ENCODE results near the gene CNN3. TPM values are rescaled to one million over a fixed set of nuclear protein-coding genes. Genes with fewer than 3 reads are reported as not detected.
"Not testable (repeated sequence)": the region's sequence is repeated elsewhere in the genome, so short reads cannot be mapped to it uniquely, and the experiment has no call there.

The CNN3 gene
- total and polyA plus RNA-seq, 2 donors: 74.1 to 131 TPM

GRCh38 chr1:94941480-94941879 lies 14.6 kb upstream of the CNN3 start:
- not testable (repeated sequence) for H3K36me3 ChIP-seq (ENCODE audit: control insufficient read depth in 2 of 2, insufficient read depth in 2 of 2, low read length in 1 of 2); DNase-seq (ENCODE audit: low read depth in 6 of 9, low spot score in 9 of 9); H3K27me3 ChIP-seq (ENCODE audit: control insufficient read depth in 2 of 2, insufficient read depth in 1 of 2, low read length in 1 of 2); H3K9me3 ChIP-seq (ENCODE audit: control insufficient read depth in 2 of 2, insufficient read depth in 1 of 2, low read length in 1 of 2); H3K27ac ChIP-seq (ENCODE audit: low read depth in 1 of 2, low read length in 1 of 2); H3K4me1 ChIP-seq (ENCODE audit: control insufficient read depth in 2 of 2, insufficient read depth in 2 of 2, low read length in 2 of 2); H3K4me3 ChIP-seq (ENCODE audit: low read length in 2 of 2)
- WGBS: 91% methylated on average over 1 of the region's 1 CpG

- WGBS: 96% methylated on average over 3 of the region's 3 CpGs
- DNase-seq (ENCODE audit: low read depth in 6 of 9, low spot score in 9 of 9): no peak
- Histone ChIP-seq H3K9me3 (ENCODE audit: control insufficient read depth in 2 of 2, insufficient read depth in 1 of 2, low read length in 1 of 2) (no peaks in the 10 kb centered on the region), H3K27me3 (ENCODE audit: control insufficient read depth in 2 of 2, insufficient read depth in 1 of 2, low read length in 1 of 2) (no peaks in the 10 kb centered on the region), H3K27ac (ENCODE audit: low read depth in 1 of 2, low read length in 1 of 2) (no peak overlapping the region), H3K36me3 (ENCODE audit: control insufficient read depth in 2 of 2, insufficient read depth in 2 of 2, low read length in 1 of 2) (no peaks in the 10 kb centered on the region), H3K4me3 (ENCODE audit: low read length in 2 of 2) (no peak overlapping the region), H3K4me1 (ENCODE audit: control insufficient read depth in 2 of 2, insufficient read depth in 2 of 2, low read length in 2 of 2) (peaks cover 0 to 5% of the 10 kb centered on the region in 2 donors)
Measured at GRCh38 chr1:94940738-94941137, 13.8 kb upstream of the CNN3 start.

- WGBS: 98% methylated on average over 1 of the region's 1 CpG
- no peaks in the 10 kb centered on the region for H3K27me3 ChIP-seq (ENCODE audit: control insufficient read depth in 2 of 2, insufficient read depth in 1 of 2, low read length in 1 of 2)
- H3K4me1 ChIP-seq (ENCODE audit: control insufficient read depth in 2 of 2, insufficient read depth in 2 of 2, low read length in 2 of 2): peaks cover 0 to 6% of the 10 kb centered on the region in 2 donors
- no peaks in the 10 kb centered on the region for H3K36me3 ChIP-seq (ENCODE audit: control insufficient read depth in 2 of 2, insufficient read depth in 2 of 2, low read length in 1 of 2)
- H3K9me3 ChIP-seq (ENCODE audit: control insufficient read depth in 2 of 2, insufficient read depth in 1 of 2, low read length in 1 of 2): no peaks in the 10 kb centered on the region
- H3K4me3 ChIP-seq (ENCODE audit: low read length in 2 of 2): no peak overlapping the region
- DNase-seq (ENCODE audit: low read depth in 6 of 9, low spot score in 9 of 9): no peak
- no peak overlapping the region for H3K27ac ChIP-seq (ENCODE audit: low read depth in 1 of 2, low read length in 1 of 2)
Measured at GRCh38 chr1:94937820-94938219, 10.9 kb upstream of the CNN3 start.

GRCh38 chr1:94936861-94937620 lies 10.1 kb upstream of the CNN3 start:
- H3K4me1 ChIP-seq (ENCODE audit: control insufficient read depth in 2 of 2, insufficient read depth in 2 of 2, low read length in 2 of 2): peaks cover 0 to 6% of the 10 kb centered on the region in 2 donors
- H3K4me3 ChIP-seq (ENCODE audit: low read length in 2 of 2): no peak overlapping the region
- no peak overlapping the region for H3K27ac ChIP-seq (ENCODE audit: low read depth in 1 of 2, low read length in 1 of 2)
- no peaks in the 10 kb centered on the region for H3K27me3 ChIP-seq (ENCODE audit: control insufficient read depth in 2 of 2, insufficient read depth in 1 of 2, low read length in 1 of 2)
- DNase-seq (ENCODE audit: low read depth in 6 of 9, low spot score in 9 of 9): no peak
- 94% methylated on average over 5 of the region's 5 CpGs for WGBS
- H3K9me3 ChIP-seq (ENCODE audit: control insufficient read depth in 2 of 2, insufficient read depth in 1 of 2, low read length in 1 of 2): no peaks in the 10 kb centered on the region
- no peaks in the 10 kb centered on the region for H3K36me3 ChIP-seq (ENCODE audit: control insufficient read depth in 2 of 2, insufficient read depth in 2 of 2, low read length in 1 of 2)

GRCh38 chr1:94935476-94935875 lies 8.6 kb upstream of the CNN3 start:
- Histone ChIP-seq H3K27ac (ENCODE audit: low read depth in 1 of 2, low read length in 1 of 2) (no peak overlapping the region), H3K9me3 (ENCODE audit: control insufficient read depth in 2 of 2, insufficient read depth in 1 of 2, low read length in 1 of 2) (no peaks in the 10 kb centered on the region), H3K4me3 (ENCODE audit: low read length in 2 of 2) (no peak overlapping the region), H3K4me1 (ENCODE audit: control insufficient read depth in 2 of 2, insufficient read depth in 2 of 2, low read length in 2 of 2) (peaks cover 0 to 6% of the 10 kb centered on the region in 2 donors), H3K36me3 (ENCODE audit: control insufficient read depth in 2 of 2, insufficient read depth in 2 of 2, low read length in 1 of 2) (no peaks in the 10 kb centered on the region), H3K27me3 (ENCODE audit: control insufficient read depth in 2 of 2, insufficient read depth in 1 of 2, low read length in 1 of 2) (no peaks in the 10 kb centered on the region)
- WGBS: 70% methylated on average over 1 of the region's 1 CpG
- no peak for DNase-seq (ENCODE audit: low read depth in 6 of 9, low spot score in 9 of 9)

- H3K27ac ChIP-seq (ENCODE audit: low read depth in 1 of 2, low read length in 1 of 2): no peak overlapping the region
Measured at GRCh38 chr1:94935034-94935433, 8.1 kb upstream of the CNN3 start.

GRCh38 chr1:94934551-94934950 lies 7.6 kb upstream of the CNN3 start:
- WGBS: 98% methylated on average over 2 of the region's 2 CpGs
- Histone ChIP-seq H3K36me3 (ENCODE audit: control insufficient read depth in 2 of 2, insufficient read depth in 2 of 2, low read length in 1 of 2) (no peaks in the 10 kb centered on the region), H3K4me3 (ENCODE audit: low read length in 2 of 2) (no peak overlapping the region), H3K4me1 (ENCODE audit: control insufficient read depth in 2 of 2, insufficient read depth in 2 of 2, low read length in 2 of 2) (peaks cover 0 to 6% of the 10 kb centered on the region in 2 donors), H3K27me3 (ENCODE audit: control insufficient read depth in 2 of 2, insufficient read depth in 1 of 2, low read length in 1 of 2) (no peaks in the 10 kb centered on the region), H3K9me3 (ENCODE audit: control insufficient read depth in 2 of 2, insufficient read depth in 1 of 2, low read length in 1 of 2) (no peaks in the 10 kb centered on the region), H3K27ac (ENCODE audit: low read depth in 1 of 2, low read length in 1 of 2) (no peak overlapping the region)
- no peak for DNase-seq (ENCODE audit: low read depth in 6 of 9, low spot score in 9 of 9)

More at GRCh38 chr1:94935034-94935433, 8.1 kb upstream of the CNN3 start:
- no peaks in the 10 kb centered on the region for H3K27me3 ChIP-seq (ENCODE audit: control insufficient read depth in 2 of 2, insufficient read depth in 1 of 2, low read length in 1 of 2)
- H3K36me3 ChIP-seq (ENCODE audit: control insufficient read depth in 2 of 2, insufficient read depth in 2 of 2, low read length in 1 of 2): no peaks in the 10 kb centered on the region
- WGBS: 97% methylated on average over 1 of the region's 1 CpG
- H3K4me3 ChIP-seq (ENCODE audit: low read length in 2 of 2): no peak overlapping the region
- H3K9me3 ChIP-seq (ENCODE audit: control insufficient read depth in 2 of 2, insufficient read depth in 1 of 2, low read length in 1 of 2): no peaks in the 10 kb centered on the region
- no peak for DNase-seq (ENCODE audit: low read depth in 6 of 9, low spot score in 9 of 9)
- peaks cover 0 to 6% of the 10 kb centered on the region in 2 donors for H3K4me1 ChIP-seq (ENCODE audit: control insufficient read depth in 2 of 2, insufficient read depth in 2 of 2, low read length in 2 of 2)

GRCh38 chr1:94931254-94931841 lies 4.4 kb upstream of the CNN3 start:
- H3K27me3 ChIP-seq (ENCODE audit: control insufficient read depth in 2 of 2, insufficient read depth in 1 of 2, low read length in 1 of 2): peaks cover 17 to 19% of the 10 kb centered on the region in 2 donors
- H3K4me1 ChIP-seq (ENCODE audit: control insufficient read depth in 2 of 2, insufficient read depth in 2 of 2, low read length in 2 of 2): peaks cover 2 to 12% of the 10 kb centered on the region in 2 donors
- H3K9me3 ChIP-seq (ENCODE audit: control insufficient read depth in 2 of 2, insufficient read depth in 1 of 2, low read length in 1 of 2): no peaks in the 10 kb centered on the region
- WGBS: 97% methylated on average over 7 of the region's 7 CpGs
- no peak for DNase-seq (ENCODE audit: low read depth in 6 of 9, low spot score in 9 of 9)
- no peak overlapping the region for H3K4me3 ChIP-seq (ENCODE audit: low read length in 2 of 2)
- H3K36me3 ChIP-seq (ENCODE audit: control insufficient read depth in 2 of 2, insufficient read depth in 2 of 2, low read length in 1 of 2): no peaks in the 10 kb centered on the region
- no peak overlapping the region for H3K27ac ChIP-seq (ENCODE audit: low read depth in 1 of 2, low read length in 1 of 2)

GRCh38 chr1:94929351-94930217 lies 2.7 kb upstream of the CNN3 start:
- no peak for DNase-seq (ENCODE audit: low read depth in 6 of 9, low spot score in 9 of 9)
- H3K36me3 ChIP-seq (ENCODE audit: control insufficient read depth in 2 of 2, insufficient read depth in 2 of 2, low read length in 1 of 2): no peaks in the 10 kb centered on the region
- H3K4me3 ChIP-seq (ENCODE audit: low read length in 2 of 2): no peak overlapping the region
- no peak overlapping the region for H3K27ac ChIP-seq (ENCODE audit: low read depth in 1 of 2, low read length in 1 of 2)
- WGBS: 97% methylated on average over 11 of the region's 11 CpGs
- H3K4me1 ChIP-seq (ENCODE audit: control insufficient read depth in 2 of 2, insufficient read depth in 2 of 2, low read length in 2 of 2): peaks cover 2 to 12% of the 10 kb centered on the region in 2 donors
- H3K9me3 ChIP-seq (ENCODE audit: control insufficient read depth in 2 of 2, insufficient read depth in 1 of 2, low read length in 1 of 2): no peaks in the 10 kb centered on the region
- H3K27me3 ChIP-seq (ENCODE audit: control insufficient read depth in 2 of 2, insufficient read depth in 1 of 2, low read length in 1 of 2): peaks cover 27 to 34% of the 10 kb centered on the region in 2 donors
